Measurements from ENCODE around the gene ZNF790.

DNA sequence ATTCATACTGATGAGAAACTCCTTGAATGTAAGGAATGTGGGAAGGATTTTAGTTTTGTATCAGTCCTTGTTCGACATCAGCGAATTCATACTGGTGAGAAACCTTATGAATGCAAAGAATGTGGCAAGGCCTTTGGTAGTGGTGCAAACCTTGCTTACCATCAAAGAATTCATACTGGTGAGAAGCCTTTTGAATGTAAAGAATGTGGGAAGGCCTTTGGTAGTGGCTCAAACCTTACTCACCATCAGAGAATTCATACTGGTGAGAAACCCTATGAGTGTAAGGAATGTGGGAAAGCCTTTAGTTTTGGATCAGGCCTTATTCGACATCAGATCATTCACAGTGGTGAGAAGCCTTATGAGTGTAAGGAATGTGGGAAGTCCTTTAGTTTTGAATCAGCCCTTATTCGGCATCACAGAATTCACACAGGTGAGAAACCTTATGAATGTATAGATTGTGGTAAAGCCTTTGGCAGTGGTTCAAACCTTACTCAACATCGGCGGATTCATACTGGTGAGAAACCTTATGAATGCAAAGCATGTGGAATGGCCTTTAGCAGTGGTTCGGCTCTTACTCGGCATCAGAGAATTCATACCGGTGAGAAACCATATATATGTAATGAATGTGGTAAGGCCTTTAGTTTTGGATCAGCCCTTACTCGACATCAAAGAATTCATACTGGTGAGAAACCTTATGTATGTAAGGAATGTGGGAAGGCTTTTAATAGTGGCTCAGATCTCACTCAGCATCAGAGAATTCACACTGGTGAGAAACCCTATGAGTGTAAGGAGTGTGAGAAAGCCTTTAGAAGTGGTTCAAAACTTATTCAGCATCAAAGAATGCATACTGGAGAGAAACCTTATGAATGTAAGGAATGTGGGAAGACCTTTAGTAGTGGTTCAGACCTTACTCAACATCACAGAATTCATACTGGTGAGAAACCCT lies 39.1 kb upstream of the ZNF790 start:
- TF ChIP-seq YY1 (IDR thresholded peaks at IDR 0.05; ENCODE audit: low read depth) (no peak), CREB1 (IDR thresholded peaks at IDR 0.05; ENCODE audit: low read depth) (no peak), RAD21 (IDR thresholded peaks at IDR 0.05; ENCODE audit: low read depth) (no peak), CEBPB (IDR thresholded peaks at IDR 0.05) (no peak)
- TF ChIP-seq, protein P1, sequence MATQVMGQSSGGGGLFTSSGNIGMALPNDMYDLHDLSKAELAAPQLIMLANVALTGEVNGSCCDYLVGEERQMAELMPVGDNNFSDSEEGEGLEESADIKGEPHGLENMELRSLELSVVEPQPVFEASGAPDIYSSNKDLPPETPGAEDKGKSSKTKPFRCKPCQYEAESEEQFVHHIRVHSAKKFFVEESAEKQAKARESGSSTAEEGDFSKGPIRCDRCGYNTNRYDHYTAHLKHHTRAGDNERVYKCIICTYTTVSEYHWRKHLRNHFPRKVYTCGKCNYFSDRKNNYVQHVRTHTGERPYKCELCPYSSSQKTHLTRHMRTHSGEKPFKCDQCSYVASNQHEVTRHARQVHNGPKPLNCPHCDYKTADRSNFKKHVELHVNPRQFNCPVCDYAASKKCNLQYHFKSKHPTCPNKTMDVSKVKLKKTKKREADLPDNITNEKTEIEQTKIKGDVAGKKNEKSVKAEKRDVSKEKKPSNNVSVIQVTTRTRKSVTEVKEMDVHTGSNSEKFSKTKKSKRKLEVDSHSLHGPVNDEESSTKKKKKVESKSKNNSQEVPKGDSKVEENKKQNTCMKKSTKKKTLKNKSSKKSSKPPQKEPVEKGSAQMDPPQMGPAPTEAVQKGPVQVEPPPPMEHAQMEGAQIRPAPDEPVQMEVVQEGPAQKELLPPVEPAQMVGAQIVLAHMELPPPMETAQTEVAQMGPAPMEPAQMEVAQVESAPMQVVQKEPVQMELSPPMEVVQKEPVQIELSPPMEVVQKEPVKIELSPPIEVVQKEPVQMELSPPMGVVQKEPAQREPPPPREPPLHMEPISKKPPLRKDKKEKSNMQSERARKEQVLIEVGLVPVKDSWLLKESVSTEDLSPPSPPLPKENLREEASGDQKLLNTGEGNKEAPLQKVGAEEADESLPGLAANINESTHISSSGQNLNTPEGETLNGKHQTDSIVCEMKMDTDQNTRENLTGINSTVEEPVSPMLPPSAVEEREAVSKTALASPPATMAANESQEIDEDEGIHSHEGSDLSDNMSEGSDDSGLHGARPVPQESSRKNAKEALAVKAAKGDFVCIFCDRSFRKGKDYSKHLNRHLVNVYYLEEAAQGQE (IDR thresholded peaks at IDR 0.05; ENCODE audit: low read depth), result no peak
- TF ChIP-seq, protein P2, sequence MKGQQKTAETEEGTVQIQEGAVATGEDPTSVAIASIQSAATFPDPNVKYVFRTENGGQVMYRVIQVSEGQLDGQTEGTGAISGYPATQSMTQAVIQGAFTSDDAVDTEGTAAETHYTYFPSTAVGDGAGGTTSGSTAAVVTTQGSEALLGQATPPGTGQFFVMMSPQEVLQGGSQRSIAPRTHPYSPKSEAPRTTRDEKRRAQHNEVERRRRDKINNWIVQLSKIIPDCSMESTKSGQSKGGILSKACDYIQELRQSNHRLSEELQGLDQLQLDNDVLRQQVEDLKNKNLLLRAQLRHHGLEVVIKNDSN (IDR thresholded peaks at IDR 0.05), result no peak

Measured in Ishikawa (cell line).